ENCODE results near the gene RPL10. TPM values are rescaled to one million over a fixed set of nuclear protein-coding genes. Genes with fewer than 3 reads are reported as not detected.

The RPL10 gene
- total and polyA plus RNA-seq, 2 of the 8 experiments (the other 6 are each of a cell fraction or from before 2014, with no cell fraction given) = 2,633 to 4,293 TPM

GRCh38 chrX:154446430-154446829, 48.3 kb downstream of the RPL10 start:
- no peak overlapping the region for H2AFZ ChIP-seq (ENCODE audit: low read length)
- H3K4me2 ChIP-seq (ENCODE audit: insufficient read depth in 1 of 2, low read depth in 2 of 2, low read length in 2 of 2) = no peak overlapping the region
- no peak overlapping the region for H4K91ac ChIP-seq (replicated peaks; ENCODE audit: insufficient read length, low read length)
- POLR2A ChIA-PET (ENCODE audit: partially characterized antibody) = interaction anchor here (1.5 to 1.7 kb wide), 3 partner anchors 16 to 77 kb away, joined by 3 to 4 read pairs (median 4); no protein-coding TSS in a partner anchor
- H2BK20ac ChIP-seq (ENCODE audit: low read length) = no peak overlapping the region
- H2BK15ac ChIP-seq (ENCODE audit: low read length) = no peak overlapping the region
- H3K27me3 ChIP-seq (replicated peaks in 1 of 4; ENCODE audit: control insufficient read depth in 3 of 4, extremely low read depth in 1 of 4, insufficient read depth in 3 of 4, low read length in 3 of 4) = no peaks in the 10 kb centered on the region
- H2BK12ac ChIP-seq (ENCODE audit: low read depth, low read length) = no peak overlapping the region
- no peak overlapping the region for H3K9ac ChIP-seq (replicated peaks in 1 of 4; ENCODE audit: extremely low read depth in 1 of 4, low read depth in 3 of 4, low read length in 3 of 4)
- FAIRE-seq = no peak
- no peak overlapping the region for H4K8ac ChIP-seq (ENCODE audit: extremely low read depth, insufficient read depth, low read length)
- no peak for DNase-seq (ENCODE audit: low read depth in 1 of 2, low spot score in 2 of 2)
- WGBS, 2 experiments (ENCODE audit: extremely low coverage in 1 of 2, insufficient coverage in 1 of 2, insufficient read length in 1 of 2, insufficient replicate concordance in 2 of 2, low coverage in 1 of 2, low lambda C conversion rate in 2 of 2, missing lambda C conversion rate in 1 of 2) = 94% methylated on average over 5 of the region's 12 CpGs; no CpG with 5 or more reads in 1 of the 2 experiments
- H3K23ac ChIP-seq (ENCODE audit: insufficient read length) = no peak overlapping the region
- H3K36me3 ChIP-seq (ENCODE audit: control insufficient read depth in 2 of 4, insufficient read depth in 4 of 4, low read length in 3 of 4) = peaks cover 0 to 22% (median 10%) of the 10 kb centered on the region in 4 experiments; a peak in 5 of 8 replicates
- no peaks in the 10 kb centered on the region; the same call in 1 of the 2 replicates for H3K79me1 ChIP-seq (ENCODE audit: low read depth, low read length)
- H3K23me2 ChIP-seq (ENCODE audit: low read depth, low read length) = peaks cover 3% of the 10 kb centered on the region; the same call in 1 of the 2 replicates
- H3K4me1 ChIP-seq (replicated peaks in 1 of 4; ENCODE audit: control insufficient read depth in 3 of 4, insufficient read depth in 4 of 4, low read length in 3 of 4) = peaks cover 0 to 4% (median 0%) of the 10 kb centered on the region in 4 experiments; a peak in 1 of 7 replicates
- peaks cover 0 to 2% of the 10 kb centered on the region in 2 experiments for H4K20me1 ChIP-seq (replicated peaks in 1 of 2; ENCODE audit: control insufficient read depth in 1 of 2, insufficient read depth in 2 of 2, low read length in 2 of 2)
- H3K79me2 ChIP-seq (ENCODE audit: control insufficient read depth in 1 of 2, insufficient read depth in 2 of 2, low read length in 2 of 2) = no peaks in the 10 kb centered on the region; a peak in 1 of 4 replicates
- H4K5ac ChIP-seq (ENCODE audit: insufficient read length, low read depth, low read length) = no peak overlapping the region
- TF ChIP-seq SIN3A (conservative IDR thresholded peaks at IDR 0.05 in 1 of 2, IDR thresholded peaks at IDR 0.05 in 1 of 2; ENCODE audit: low read depth in 1 of 2, low read length in 2 of 2) = no peak
- TF ChIP-seq KDM5A (IDR thresholded peaks at IDR 0.05; ENCODE audit: low read length) = no peak
- no peak for TF ChIP-seq USF2 (IDR thresholded peaks at IDR 0.05; ENCODE audit: low read length)
- no peak for TF ChIP-seq TAF1 (IDR thresholded peaks at IDR 0.05; ENCODE audit: low read depth, low read length)
- no peak for TF ChIP-seq JUN (IDR thresholded peaks at IDR 0.05; ENCODE audit: low read depth, low read length)
- TF ChIP-seq CREB1 (IDR thresholded peaks at IDR 0.05) = no peak
- no peak for TF ChIP-seq CHD1 (IDR thresholded peaks at IDR 0.05; ENCODE audit: low read depth, low read length)
- no peak for TF ChIP-seq POLR2A (IDR thresholded peaks at IDR 0.05; ENCODE audit: control extremely low read depth in 1 of 2, low read depth in 2 of 2, low read length in 2 of 2)
- no peak for TF ChIP-seq SP4 (IDR thresholded peaks at IDR 0.05; ENCODE audit: low read length)
- no peak for TF ChIP-seq KDM4A (IDR thresholded peaks at IDR 0.05; ENCODE audit: low read depth, low read length, severe bottlenecking)
- no peak for TF ChIP-seq EP300 (IDR thresholded peaks at IDR 0.05; ENCODE audit: borderline replicate concordance in 1 of 2, low read depth in 2 of 2, low read length in 2 of 2)
- no peak for TF ChIP-seq CEBPB (IDR thresholded peaks at IDR 0.05; ENCODE audit: low read depth, low read length)
- no peak for TF ChIP-seq SUZ12 (IDR thresholded peaks at IDR 0.05; ENCODE audit: low read length)
- no peak for TF ChIP-seq POLR2AphosphoS5 (IDR thresholded peaks at IDR 0.05; ENCODE audit: low read depth, low read length)
- no peak overlapping the region for H3K18ac ChIP-seq (ENCODE audit: extremely low read depth, low read length)
- H3K9me3 ChIP-seq (ENCODE audit: insufficient read depth in 2 of 2, low read depth in 1 of 2, low read length in 1 of 2) = no peaks in the 10 kb centered on the region
- H3K4ac ChIP-seq (replicated peaks; ENCODE audit: insufficient read length, low read depth, low read length) = no peak overlapping the region
- no peak overlapping the region for H3K27ac ChIP-seq (ENCODE audit: low read depth, low read length)
- no peak overlapping the region for H3K56ac ChIP-seq (replicated peaks; ENCODE audit: insufficient read length, low read depth, low read length)
- CTCF ChIA-PET (ENCODE audit: partially characterized antibody) = interaction anchor here (0.6 to 1.4 kb wide), 3 partner anchors 20 to 265 kb away, joined by 3 read pairs; no protein-coding TSS in a partner anchor
- no peak overlapping the region for H2BK120ac ChIP-seq (replicated peaks; ENCODE audit: low read depth, low read length)
- no peak overlapping the region for H2AK5ac ChIP-seq (ENCODE audit: low read depth, low read length)
- no peak overlapping the region for H3K4me3 ChIP-seq (ENCODE audit: extremely low read depth in 1 of 4, insufficient read depth in 2 of 4, low read depth in 3 of 4, low read length in 4 of 4)
- no peak overlapping the region for H3K14ac ChIP-seq (ENCODE audit: insufficient read length)
- H2BK5ac ChIP-seq (ENCODE audit: low read depth, low read length) = no peak overlapping the region
